ENCODE results near the gene CMSS1.

CMSS1 gene

DNA sequence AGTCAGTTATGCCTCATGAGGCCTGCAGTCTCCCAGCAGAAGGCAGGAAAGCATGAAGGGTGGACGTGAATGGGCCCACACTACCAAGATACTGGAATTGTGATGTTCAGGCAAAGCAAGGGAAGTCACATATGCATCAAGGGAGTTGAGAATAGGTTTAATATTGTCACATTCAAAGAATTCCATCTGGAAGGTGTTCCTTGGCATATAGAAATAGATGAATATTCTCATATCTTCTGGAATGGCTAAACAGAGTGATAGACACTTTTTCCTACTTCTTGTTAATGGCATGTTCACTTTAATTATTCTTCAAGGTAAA is 103.7 kb downstream of the CMSS1 start:
- ATAC-seq, result no peak
- TF ChIP-seq ISL1 (CRISPR knock-in tag; IDR thresholded peaks at IDR 0.05), result no peak
- no peak for TF ChIP-seq GLIS3 (CRISPR knock-in tag; IDR thresholded peaks at IDR 0.05)
- no peak for TF ChIP-seq OSR1 (CRISPR knock-in tag; IDR thresholded peaks at IDR 0.05)
- no peak for TF ChIP-seq PPARA (CRISPR knock-in tag; IDR thresholded peaks at IDR 0.05; ENCODE audit: borderline replicate concordance)
- no peak for TF ChIP-seq CSDC2 (CRISPR knock-in tag; IDR thresholded peaks at IDR 0.05)
- TF ChIP-seq, protein P1, sequence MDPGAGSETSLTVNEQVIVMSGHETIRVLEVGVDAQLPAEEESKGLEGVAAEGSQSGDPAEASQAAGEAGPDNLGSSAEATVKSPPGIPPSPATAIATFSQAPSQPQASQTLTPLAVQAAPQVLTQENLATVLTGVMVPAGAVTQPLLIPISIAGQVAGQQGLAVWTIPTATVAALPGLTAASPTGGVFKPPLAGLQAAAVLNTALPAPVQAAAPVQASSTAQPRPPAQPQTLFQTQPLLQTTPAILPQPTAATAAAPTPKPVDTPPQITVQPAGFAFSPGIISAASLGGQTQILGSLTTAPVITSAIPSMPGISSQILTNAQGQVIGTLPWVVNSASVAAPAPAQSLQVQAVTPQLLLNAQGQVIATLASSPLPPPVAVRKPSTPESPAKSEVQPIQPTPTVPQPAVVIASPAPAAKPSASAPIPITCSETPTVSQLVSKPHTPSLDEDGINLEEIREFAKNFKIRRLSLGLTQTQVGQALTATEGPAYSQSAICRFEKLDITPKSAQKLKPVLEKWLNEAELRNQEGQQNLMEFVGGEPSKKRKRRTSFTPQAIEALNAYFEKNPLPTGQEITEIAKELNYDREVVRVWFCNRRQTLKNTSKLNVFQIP (CRISPR knock-in tag; IDR thresholded peaks at IDR 0.05; ENCODE audit: borderline replicate concordance, low read depth), result no peak
- TF ChIP-seq, protein P2, sequence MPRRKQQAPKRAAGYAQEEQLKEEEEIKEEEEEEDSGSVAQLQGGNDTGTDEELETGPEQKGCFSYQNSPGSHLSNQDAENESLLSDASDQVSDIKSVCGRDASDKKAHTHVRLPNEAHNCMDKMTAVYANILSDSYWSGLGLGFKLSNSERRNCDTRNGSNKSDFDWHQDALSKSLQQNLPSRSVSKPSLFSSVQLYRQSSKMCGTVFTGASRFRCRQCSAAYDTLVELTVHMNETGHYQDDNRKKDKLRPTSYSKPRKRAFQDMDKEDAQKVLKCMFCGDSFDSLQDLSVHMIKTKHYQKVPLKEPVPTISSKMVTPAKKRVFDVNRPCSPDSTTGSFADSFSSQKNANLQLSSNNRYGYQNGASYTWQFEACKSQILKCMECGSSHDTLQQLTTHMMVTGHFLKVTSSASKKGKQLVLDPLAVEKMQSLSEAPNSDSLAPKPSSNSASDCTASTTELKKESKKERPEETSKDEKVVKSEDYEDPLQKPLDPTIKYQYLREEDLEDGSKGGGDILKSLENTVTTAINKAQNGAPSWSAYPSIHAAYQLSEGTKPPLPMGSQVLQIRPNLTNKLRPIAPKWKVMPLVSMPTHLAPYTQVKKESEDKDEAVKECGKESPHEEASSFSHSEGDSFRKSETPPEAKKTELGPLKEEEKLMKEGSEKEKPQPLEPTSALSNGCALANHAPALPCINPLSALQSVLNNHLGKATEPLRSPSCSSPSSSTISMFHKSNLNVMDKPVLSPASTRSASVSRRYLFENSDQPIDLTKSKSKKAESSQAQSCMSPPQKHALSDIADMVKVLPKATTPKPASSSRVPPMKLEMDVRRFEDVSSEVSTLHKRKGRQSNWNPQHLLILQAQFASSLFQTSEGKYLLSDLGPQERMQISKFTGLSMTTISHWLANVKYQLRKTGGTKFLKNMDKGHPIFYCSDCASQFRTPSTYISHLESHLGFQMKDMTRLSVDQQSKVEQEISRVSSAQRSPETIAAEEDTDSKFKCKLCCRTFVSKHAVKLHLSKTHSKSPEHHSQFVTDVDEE (CRISPR knock-in tag; IDR thresholded peaks at IDR 0.05), result no peak
- no peak for TF ChIP-seq ZNF565 (CRISPR knock-in tag; conservative IDR thresholded peaks at IDR 0.05; ENCODE audit: low read depth)
- TF ChIP-seq ARNTL (CRISPR knock-in tag; IDR thresholded peaks at IDR 0.05; ENCODE audit: borderline replicate concordance, low read depth), result no peak
- TF ChIP-seq ZNF70 (CRISPR knock-in tag; IDR thresholded peaks at IDR 0.05), result no peak
- no peak for TF ChIP-seq ESRRG (CRISPR knock-in tag; IDR thresholded peaks at IDR 0.05)
- TF ChIP-seq, protein P3, sequence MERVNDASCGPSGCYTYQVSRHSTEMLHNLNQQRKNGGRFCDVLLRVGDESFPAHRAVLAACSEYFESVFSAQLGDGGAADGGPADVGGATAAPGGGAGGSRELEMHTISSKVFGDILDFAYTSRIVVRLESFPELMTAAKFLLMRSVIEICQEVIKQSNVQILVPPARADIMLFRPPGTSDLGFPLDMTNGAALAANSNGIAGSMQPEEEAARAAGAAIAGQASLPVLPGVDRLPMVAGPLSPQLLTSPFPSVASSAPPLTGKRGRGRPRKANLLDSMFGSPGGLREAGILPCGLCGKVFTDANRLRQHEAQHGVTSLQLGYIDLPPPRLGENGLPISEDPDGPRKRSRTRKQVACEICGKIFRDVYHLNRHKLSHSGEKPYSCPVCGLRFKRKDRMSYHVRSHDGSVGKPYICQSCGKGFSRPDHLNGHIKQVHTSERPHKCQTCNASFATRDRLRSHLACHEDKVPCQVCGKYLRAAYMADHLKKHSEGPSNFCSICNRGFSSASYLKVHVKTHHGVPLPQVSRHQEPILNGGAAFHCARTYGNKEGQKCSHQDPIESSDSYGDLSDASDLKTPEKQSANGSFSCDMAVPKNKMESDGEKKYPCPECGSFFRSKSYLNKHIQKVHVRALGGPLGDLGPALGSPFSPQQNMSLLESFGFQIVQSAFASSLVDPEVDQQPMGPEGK (CRISPR knock-in tag; IDR thresholded peaks at IDR 0.05; ENCODE audit: borderline replicate concordance), result no peak

DNA sequence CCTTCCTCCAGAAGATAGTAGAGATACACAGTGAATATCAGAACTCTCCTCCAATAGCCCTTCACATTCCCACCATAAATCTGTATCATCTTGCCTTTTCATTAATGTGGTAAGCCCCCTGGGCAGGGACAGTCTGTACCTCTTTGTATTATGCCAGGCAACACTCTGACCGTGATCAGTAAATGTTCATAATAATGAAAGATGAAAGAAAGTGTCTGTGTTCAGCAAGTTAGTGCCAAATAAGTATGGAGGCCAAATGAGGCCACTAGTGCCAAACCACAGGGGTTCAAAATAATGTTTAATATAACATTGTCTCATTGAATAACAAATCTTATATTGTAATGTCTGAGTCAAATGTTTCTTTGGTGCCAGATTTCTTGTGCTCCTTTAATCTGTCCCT is 104.3 kb downstream of the CMSS1 start:
- no peak for TF ChIP-seq TCF4 (CRISPR knock-in tag; IDR thresholded peaks at IDR 0.05; ENCODE audit: borderline replicate concordance)
- TF ChIP-seq ZFP30 (CRISPR knock-in tag; IDR thresholded peaks at IDR 0.05), result no peak
- no peak for TF ChIP-seq ZNF565 (CRISPR knock-in tag; conservative IDR thresholded peaks at IDR 0.05; ENCODE audit: low read depth)
- TF ChIP-seq ZNF8 (CRISPR knock-in tag; IDR thresholded peaks at IDR 0.05), result no peak
- no peak for TF ChIP-seq GLIS3 (CRISPR knock-in tag; IDR thresholded peaks at IDR 0.05)
- no peak for TF ChIP-seq RARB (CRISPR knock-in tag; IDR thresholded peaks at IDR 0.05)
- no peak for TF ChIP-seq ESRRG (CRISPR knock-in tag; IDR thresholded peaks at IDR 0.05)
- TF ChIP-seq SNAI2 (CRISPR knock-in tag; IDR thresholded peaks at IDR 0.05), result no peak
- TF ChIP-seq ISL1 (CRISPR knock-in tag; IDR thresholded peaks at IDR 0.05), result no peak
- TF ChIP-seq, protein P4, sequence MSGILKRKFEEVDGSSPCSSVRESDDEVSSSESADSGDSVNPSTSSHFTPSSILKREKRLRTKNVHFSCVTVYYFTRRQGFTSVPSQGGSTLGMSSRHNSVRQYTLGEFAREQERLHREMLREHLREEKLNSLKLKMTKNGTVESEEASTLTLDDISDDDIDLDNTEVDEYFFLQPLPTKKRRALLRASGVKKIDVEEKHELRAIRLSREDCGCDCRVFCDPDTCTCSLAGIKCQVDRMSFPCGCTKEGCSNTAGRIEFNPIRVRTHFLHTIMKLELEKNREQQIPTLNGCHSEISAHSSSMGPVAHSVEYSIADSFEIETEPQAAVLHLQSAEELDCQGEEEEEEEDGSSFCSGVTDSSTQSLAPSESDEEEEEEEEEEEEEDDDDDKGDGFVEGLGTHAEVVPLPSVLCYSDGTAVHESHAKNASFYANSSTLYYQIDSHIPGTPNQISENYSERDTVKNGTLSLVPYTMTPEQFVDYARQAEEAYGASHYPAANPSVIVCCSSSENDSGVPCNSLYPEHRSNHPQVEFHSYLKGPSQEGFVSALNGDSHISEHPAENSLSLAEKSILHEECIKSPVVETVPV (CRISPR knock-in tag; IDR thresholded peaks at IDR 0.05), result no peak
- TF ChIP-seq ARNTL (CRISPR knock-in tag; IDR thresholded peaks at IDR 0.05; ENCODE audit: borderline replicate concordance, low read depth), result no peak
- no peak for TF ChIP-seq TOX (CRISPR knock-in tag; IDR thresholded peaks at IDR 0.05; ENCODE audit: borderline replicate concordance)
- no peak for TF ChIP-seq ZC3H10 (CRISPR knock-in tag; IDR thresholded peaks at IDR 0.05)
- TF ChIP-seq, protein P3 (CRISPR knock-in tag; IDR thresholded peaks at IDR 0.05; ENCODE audit: borderline replicate concordance), result no peak
- no peak for TF ChIP-seq ZNF70 (CRISPR knock-in tag; IDR thresholded peaks at IDR 0.05)
- no peak for TF ChIP-seq BACH2 (CRISPR knock-in tag; IDR thresholded peaks at IDR 0.05; ENCODE audit: borderline replicate concordance)
- TF ChIP-seq, protein P5, sequence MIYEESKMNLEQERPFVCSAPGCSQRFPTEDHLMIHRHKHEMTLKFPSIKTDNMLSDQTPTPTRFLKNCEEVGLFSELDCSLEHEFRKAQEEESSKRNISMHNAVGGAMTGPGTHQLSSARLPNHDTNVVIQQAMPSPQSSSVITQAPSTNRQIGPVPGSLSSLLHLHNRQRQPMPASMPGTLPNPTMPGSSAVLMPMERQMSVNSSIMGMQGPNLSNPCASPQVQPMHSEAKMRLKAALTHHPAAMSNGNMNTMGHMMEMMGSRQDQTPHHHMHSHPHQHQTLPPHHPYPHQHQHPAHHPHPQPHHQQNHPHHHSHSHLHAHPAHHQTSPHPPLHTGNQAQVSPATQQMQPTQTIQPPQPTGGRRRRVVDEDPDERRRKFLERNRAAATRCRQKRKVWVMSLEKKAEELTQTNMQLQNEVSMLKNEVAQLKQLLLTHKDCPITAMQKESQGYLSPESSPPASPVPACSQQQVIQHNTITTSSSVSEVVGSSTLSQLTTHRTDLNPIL (CRISPR knock-in tag; IDR thresholded peaks at IDR 0.05; ENCODE audit: low read depth), result no peak
- ATAC-seq, result no peak

Measured in SK-N-SH treated with all-trans-retinoic acid at 6 μM for 48 hours (cell line).